Femur (tissue), 1 donor: ENCODE measurements around the gene OR8H2.
"Not testable (repeated sequence)": the region's sequence is repeated elsewhere in the genome, so short reads cannot be mapped to it uniquely, and the experiment has no call there.

ENCODE experiments used
- DNase-seq: peaks from one replicate; pipeline ENCODE4 v3.0.0-alpha.2; 2017

Gene OR8H2

DNA sequence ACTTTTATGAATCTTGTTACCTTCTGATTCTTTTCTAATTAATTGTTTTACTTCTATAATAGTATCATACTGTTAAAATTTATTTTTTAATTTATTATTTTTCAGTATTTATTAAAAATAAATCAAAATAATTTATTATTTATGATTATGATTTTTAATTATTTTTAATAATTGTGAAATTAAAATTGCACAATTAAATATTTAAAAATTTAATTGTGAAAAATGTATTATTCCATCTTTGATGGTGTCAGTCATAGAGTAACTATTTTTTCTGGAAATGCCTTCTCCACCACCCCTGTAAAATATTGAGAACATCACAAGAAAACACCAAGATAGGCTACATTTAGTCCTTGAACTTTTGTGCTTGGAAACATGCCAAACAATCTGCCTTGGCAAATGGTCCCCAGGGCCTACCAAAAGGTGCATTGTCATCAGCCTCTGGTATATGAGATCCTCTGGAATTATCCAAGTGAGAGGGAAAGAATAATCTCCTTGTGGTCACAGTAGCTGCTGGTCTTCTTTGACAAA is at the start of gene OR8H2:
Gene OR8H2 (plus strand): TSS at position 478 of the 528 bp plus-strand sequence. CDS start 1,356 bp downstream, outside the sequence.
- DNase-seq = no peak

DNA sequence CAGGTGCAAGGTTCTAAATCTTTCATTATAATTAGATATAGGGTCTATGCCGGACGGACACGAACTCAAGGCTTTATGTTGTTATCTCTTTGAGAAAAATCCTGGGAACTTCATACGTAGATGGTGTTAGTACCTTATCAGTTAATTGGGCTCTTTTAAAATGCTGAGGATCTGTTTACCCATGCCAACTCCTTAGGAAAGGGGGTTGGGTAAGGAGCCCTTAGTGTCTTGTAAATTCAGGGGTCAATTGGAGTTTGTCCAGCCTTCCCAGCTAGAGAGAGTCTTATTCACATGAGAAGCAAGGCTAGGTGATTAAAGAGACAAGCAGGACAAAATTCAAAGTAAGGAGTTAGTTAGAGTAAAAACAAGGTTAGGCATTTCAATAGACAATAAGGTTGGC is 47.1 kb upstream of the OR8H2 start:
- not testable (repeated sequence) for DNase-seq

DNA sequence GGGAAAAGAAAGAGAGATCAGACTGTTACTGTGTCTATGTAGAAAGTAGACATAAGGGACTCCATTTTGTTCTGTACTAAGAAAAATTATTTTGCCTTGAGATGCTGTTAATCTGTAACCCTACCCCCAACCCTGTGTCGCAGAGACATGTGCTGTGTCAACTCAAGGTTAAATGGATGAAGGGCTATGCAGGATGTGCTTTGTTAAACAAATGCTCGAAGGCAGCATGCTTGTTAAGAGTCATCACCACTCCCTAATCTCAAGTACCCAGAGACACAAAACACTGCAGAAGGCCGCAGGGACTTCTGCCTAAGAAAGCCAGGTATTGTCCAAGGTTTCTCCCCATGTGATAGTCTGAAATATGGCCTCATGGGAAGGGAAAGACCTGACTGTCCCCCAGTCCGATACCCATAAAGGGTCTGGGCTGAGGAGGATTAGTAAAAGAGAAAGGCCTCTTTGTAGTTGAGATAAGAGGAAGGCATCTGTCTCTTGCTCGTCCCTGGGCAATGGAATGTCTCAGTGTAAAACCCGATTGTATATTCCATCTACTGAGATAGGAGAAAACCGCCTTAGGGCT is 45.7 kb upstream of the OR8H2 start:
- DNase-seq = not testable (repeated sequence)

DNA sequence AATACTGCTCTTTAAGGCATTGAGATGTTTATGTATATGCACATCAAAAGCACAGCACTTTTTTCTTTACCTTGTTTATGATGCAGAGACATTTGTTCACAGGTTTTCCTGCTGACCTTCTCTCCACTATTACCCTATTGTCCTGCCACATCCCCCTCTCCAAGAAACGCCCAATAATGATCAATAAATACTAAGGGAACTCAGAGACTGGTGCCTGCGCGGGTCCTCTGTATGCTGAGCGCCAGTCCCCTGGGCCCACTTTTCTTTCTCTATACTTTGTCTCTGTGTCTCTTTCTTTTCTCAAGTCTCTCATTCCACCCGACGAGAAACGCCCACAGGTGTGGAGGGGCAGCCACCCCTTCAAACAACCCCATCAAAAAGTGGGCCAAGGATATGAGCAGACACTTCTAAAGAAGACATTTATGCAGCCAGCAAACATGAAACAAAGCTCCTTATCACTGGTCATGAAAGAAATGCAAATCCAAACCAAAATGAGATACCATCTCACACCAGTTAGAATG is 45.2 kb upstream of the OR8H2 start:
- not testable (repeated sequence) for DNase-seq

DNA sequence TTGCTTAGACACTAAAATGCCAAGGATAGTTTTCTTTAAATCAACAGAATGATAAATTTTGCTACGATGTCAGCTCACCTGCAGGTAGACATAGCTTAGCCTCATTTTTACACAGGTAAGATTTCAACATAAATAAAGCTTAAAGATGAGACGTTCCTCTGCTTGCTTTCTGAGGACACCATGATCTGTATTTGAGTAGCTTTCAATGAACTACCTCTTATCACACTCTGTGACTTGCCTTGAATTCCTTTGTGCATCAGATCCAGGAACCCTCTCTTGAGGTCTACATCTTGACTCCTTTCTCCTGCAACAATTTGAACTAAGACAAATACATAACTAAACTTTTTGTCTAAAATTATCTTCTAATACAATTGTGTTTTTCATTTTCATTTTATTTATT is 36.5 kb upstream of the OR8H2 start:
- no peak for DNase-seq

DNA sequence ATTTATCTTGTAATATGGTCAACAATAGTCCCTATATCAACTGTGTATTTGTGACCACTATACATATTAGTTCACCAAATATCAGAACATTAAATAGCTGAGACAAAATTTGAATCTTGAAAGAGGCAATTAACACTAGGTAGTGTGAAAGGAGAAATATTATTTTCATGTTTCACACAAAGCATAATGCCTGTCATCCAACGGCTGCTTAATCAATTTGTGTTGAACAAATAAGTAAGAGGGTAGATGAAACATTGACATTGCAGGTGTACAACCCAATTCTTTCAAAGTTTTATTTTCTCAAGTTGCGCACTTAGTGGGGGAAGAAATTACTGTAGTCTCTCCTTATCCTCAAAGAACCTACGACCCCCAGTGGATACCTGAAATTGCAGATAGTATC is 13.8 kb upstream of the OR8H2 start:
- DNase-seq = no peak

DNA sequence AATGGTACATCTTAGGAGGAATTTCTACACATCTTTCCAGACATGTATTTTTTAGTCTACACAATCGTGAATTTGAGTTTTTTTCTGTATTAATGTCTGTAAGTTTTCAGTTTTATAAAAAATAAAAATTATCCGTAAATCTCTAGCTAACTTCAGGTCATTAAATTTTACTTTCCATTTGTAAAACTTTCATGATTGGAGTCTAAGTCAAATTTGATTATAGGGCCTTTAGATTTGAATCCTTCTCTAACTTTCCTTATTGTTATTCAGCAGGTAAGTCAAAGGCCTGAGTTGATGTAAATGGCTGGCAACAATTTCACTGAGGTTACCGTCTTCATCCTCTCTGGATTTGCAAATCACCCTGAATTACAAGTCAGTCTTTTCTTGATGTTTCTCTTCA is 10.5 kb upstream of the OR8H2 start, which contains the start of gene OR8I2:
Gene OR8I2 (plus strand): TSS at position 301 of the 400 bp plus-strand sequence. CDS start 0 bp downstream, at position 301.
- DNase-seq = no peak

GRCh38 chr11:56122073-56122472 is 18.6 kb downstream of the OR8H2 start, which contains the start of gene OR8H3:
Gene OR8H3, plus strand, starts transcription at chr11:56122373. Its CDS starts 0 bp downstream, at chr11:56122373.
- no peak for DNase-seq

- DNase-seq = no peak
Measured at GRCh38 chr11:56140151-56140661, 36.7 kb downstream of the OR8H2 start, which contains the start of gene OR8J3. Gene OR8J3, minus strand, starts transcription at chr11:56140201. Its CDS starts 2,483 bp downstream, at chr11:56137718.

GRCh38 chr11:56143681-56144080 is 40.2 kb downstream of the OR8H2 start:
- DNase-seq = not testable (repeated sequence)

DNA sequence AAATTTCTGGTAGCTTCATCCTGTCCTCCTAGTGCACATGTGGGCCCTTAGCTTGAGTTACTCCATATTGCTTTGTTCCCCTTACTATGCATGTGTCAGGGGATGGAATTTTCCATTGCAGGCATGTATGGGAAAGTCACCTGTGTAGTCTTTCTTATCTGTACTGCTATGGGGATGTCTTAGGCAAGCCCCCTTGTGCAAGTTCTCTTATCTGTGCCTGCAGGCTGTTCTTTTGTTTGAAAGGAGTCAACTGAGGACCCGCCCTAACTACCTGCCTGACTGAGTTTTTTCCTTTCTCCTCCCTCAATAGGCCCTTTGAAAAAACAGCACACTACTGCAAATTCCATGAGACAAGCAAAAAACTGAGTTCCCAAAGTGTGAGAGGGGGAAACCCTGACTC is 47.9 kb downstream of the OR8H2 start:
- no peak for DNase-seq

GRCh38 chr11:56152333-56152732 is 48.8 kb downstream of the OR8H2 start:
- DNase-seq = no peak
